OCI-LY1 (cell line): Measurements from ENCODE around the gene CRP.

Experiments used
- H2AFZ ChIP-seq: fragments of 200-600 bp; sonication (generic), shearing (Covaris generic); 2 replicates; pipeline ENCODE4 v1.6.0; 2014; ENCODE audit warnings: antibody characterized with exemption, mild to moderate bottlenecking, low read length
- H3F3A ChIP-seq: fragments of 200-600 bp; sonication (generic), shearing (Covaris generic); 2 replicates; pipeline ENCODE4 v1.6.0; 2014; ENCODE audit warnings: mild to moderate bottlenecking, antibody characterized with exemption, low read length, moderate library complexity; ENCODE audit not compliant: insufficient read depth
- H3K27ac ChIP-seq: fragments of 200-600 bp; sonication (generic); 2 replicates; pipeline ENCODE4 v1.5.1; 2014; ENCODE audit warnings: low read length, mixed run types, mild to moderate bottlenecking, low read depth; ENCODE audit not compliant: poor library complexity, severe bottlenecking
- H3K27me3 ChIP-seq: fragments of 200-600 bp; sonication (generic); 2 replicates; pipeline ENCODE4 v1.6.0; 2014; ENCODE audit warnings: antibody characterized with exemption, mild to moderate bottlenecking, low read length, moderate library complexity; ENCODE audit not compliant: insufficient read depth
- H3K36me3 ChIP-seq: fragments of 200-600 bp; sonication (generic); 2 replicates; pipeline ENCODE4 v1.6.1; 2014; ENCODE audit warnings: mild to moderate bottlenecking, antibody characterized with exemption, low read length, moderate library complexity, mixed read lengths; ENCODE audit not compliant: insufficient read depth
- H3K4me1 ChIP-seq: fragments of 200-600 bp; sonication (generic); 2 replicates; pipeline ENCODE4 v1.5.1; 2014; ENCODE audit warnings: mild to moderate bottlenecking, low read length, moderate library complexity; ENCODE audit not compliant: insufficient read depth, severe bottlenecking
- H3K4me2 ChIP-seq: fragments of 200-600 bp; sonication (generic), shearing (Covaris generic); 2 replicates; pipeline ENCODE4 v1.6.1; 2014; ENCODE audit warnings: low read length
- H3K4me3 ChIP-seq: fragments of 200-600 bp; sonication (generic); 2 replicates; pipeline ENCODE4 v1.5.1; 2014; ENCODE audit warnings: low read length, low read depth, mild to moderate bottlenecking, mixed read lengths; ENCODE audit not compliant: poor library complexity, severe bottlenecking
- H3K79me2 ChIP-seq: fragments of 200-600 bp; shearing (Covaris generic); 2 replicates; pipeline ENCODE4 v1.6.1; 2016; ENCODE audit warnings: mixed run types, low read length, mixed read lengths; ENCODE audit not compliant: insufficient read depth
- H3K9ac ChIP-seq: fragments of 200-600 bp; sonication (generic), shearing (Covaris generic); 2 replicates; pipeline ENCODE4 v1.6.1; 2014; ENCODE audit warnings: mild to moderate bottlenecking, low read length, mixed read lengths
- H3K9me2 ChIP-seq: fragments of 200-600 bp; sonication (generic), shearing (Covaris generic); 2 replicates; pipeline ENCODE4 v1.6.1; 2014; ENCODE audit warnings: low read depth, mild to moderate bottlenecking, low read length, mixed read lengths
- H3K9me3 ChIP-seq: fragments of 200-600 bp; shearing (Covaris generic); 2 replicates; pipeline ENCODE4 v1.6.1; 2014; ENCODE audit warnings: low read length, mixed read lengths
- H4K20me1 ChIP-seq: fragments of 200-600 bp; sonication (generic), shearing (Covaris generic); 2 replicates; pipeline ENCODE4 v1.6.0; 2016; ENCODE audit warnings: mild to moderate bottlenecking, low read length; ENCODE audit not compliant: insufficient read depth
- CTCF ChIP-seq: fragments of 200-600 bp; sonication (generic), shearing (Covaris generic); IDR thresholded peaks from 2 replicates; pipeline ENCODE4 v1.5.1; 2017; ENCODE audit warnings: mild to moderate bottlenecking, antibody characterized with exemption, low read length, moderate library complexity, mixed read lengths
- EZH2 ChIP-seq: fragments of 200-600 bp; sonication (generic), shearing (Covaris generic); IDR thresholded peaks from 2 replicates; pipeline ENCODE4 v1.8.0; 2017; ENCODE audit warnings: borderline replicate concordance, mixed run types, mild to moderate bottlenecking, antibody characterized with exemption, low read length, moderate library complexity, mixed read lengths

Gene CRP

DNA sequence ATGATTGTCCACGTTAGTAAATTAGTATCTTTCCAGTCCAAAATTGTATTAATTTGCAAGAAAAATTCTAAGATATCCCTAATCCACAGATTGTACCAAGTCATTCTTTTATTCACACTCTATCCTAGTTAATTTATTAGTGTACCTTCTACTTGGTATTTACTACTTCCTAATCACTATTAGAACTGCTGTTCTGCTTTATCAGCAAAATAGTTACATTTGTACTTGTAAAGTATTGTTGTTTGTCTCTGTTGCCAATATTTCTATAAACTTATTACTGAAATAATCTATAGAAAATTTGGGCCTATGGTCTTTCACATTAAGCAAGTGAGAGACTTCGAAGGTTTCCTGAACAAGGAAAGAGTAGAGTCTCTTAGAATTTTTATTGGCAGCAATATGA, 5.6 kb upstream of the CRP start:
- H3K27ac ChIP-seq, result no peak overlapping the region
- no peaks in the 10 kb centered on the region for H4K20me1 ChIP-seq
- H3K4me3 ChIP-seq, result no peak overlapping the region
- no peak overlapping the region for H2AFZ ChIP-seq
- TF ChIP-seq CTCF, result no peak
- TF ChIP-seq EZH2, result no peak
- no peaks in the 10 kb centered on the region for H3K36me3 ChIP-seq
- peaks cover 5% of the 10 kb centered on the region; the same call in 1 of the 2 replicates for H3K9me3 ChIP-seq
- H3K9me2 ChIP-seq, result no peaks in the 10 kb centered on the region
- no peak overlapping the region for H3K9ac ChIP-seq
- no peaks in the 10 kb centered on the region for H3K4me1 ChIP-seq
- H3F3A ChIP-seq, result no peaks in the 10 kb centered on the region
- H3K79me2 ChIP-seq, result no peaks in the 10 kb centered on the region
- H3K27me3 ChIP-seq, result no peaks in the 10 kb centered on the region
- no peak overlapping the region for H3K4me2 ChIP-seq

DNA sequence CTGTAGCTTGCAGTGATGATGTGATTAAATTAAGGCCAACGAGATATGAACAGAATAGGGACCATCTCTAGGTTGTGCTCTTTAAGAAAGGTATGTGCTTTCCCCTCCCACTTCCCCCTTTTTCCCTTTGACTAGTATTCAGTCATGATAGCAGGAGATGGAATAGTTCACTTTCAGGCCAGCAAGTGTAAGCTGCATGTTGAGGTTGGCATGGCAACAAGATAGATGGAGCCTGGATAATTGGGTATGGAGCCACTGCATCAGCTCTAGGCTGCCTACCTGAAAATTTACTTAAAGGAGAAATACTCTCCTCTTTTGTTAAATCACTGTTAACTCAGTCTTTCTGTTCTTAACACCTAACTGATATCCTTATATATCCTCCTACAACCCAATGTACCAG, 1.5 kb upstream of the CRP start:
- H3K9me2 ChIP-seq, result no peaks in the 10 kb centered on the region
- H2AFZ ChIP-seq, result no peak overlapping the region
- no peaks in the 10 kb centered on the region for H3K27me3 ChIP-seq
- no peak overlapping the region for H3K4me2 ChIP-seq
- H3K9me3 ChIP-seq, result peaks cover 5% of the 10 kb centered on the region; the same call in 1 of the 2 replicates
- no peaks in the 10 kb centered on the region for H3K79me2 ChIP-seq
- H3K27ac ChIP-seq, result no peak overlapping the region
- no peak overlapping the region for H3K4me3 ChIP-seq
- H3K36me3 ChIP-seq, result no peaks in the 10 kb centered on the region
- H3K4me1 ChIP-seq, result no peaks in the 10 kb centered on the region
- no peak for TF ChIP-seq EZH2
- TF ChIP-seq CTCF, result no peak
- H4K20me1 ChIP-seq, result no peaks in the 10 kb centered on the region
- no peaks in the 10 kb centered on the region for H3F3A ChIP-seq
- no peak overlapping the region for H3K9ac ChIP-seq

- TF ChIP-seq EZH2, result no peak
- no peak for TF ChIP-seq CTCF
- H3K4me2 ChIP-seq, result no peak overlapping the region
- no peaks in the 10 kb centered on the region for H3F3A ChIP-seq
- no peak overlapping the region for H3K9ac ChIP-seq
- H2AFZ ChIP-seq, result no peak overlapping the region
- no peaks in the 10 kb centered on the region for H3K9me2 ChIP-seq
- H3K36me3 ChIP-seq, result no peaks in the 10 kb centered on the region
- H3K9me3 ChIP-seq, result no peaks in the 10 kb centered on the region
- no peaks in the 10 kb centered on the region for H3K79me2 ChIP-seq
- H3K27ac ChIP-seq, result no peak overlapping the region
- H3K4me3 ChIP-seq, result no peak overlapping the region
- no peaks in the 10 kb centered on the region for H3K4me1 ChIP-seq
- no peaks in the 10 kb centered on the region for H3K27me3 ChIP-seq
- H4K20me1 ChIP-seq, result no peaks in the 10 kb centered on the region
These were observed 2.3 kb downstream of the CRP start for GRCh38 chr1:159712080-159712479.
